Measurements from ENCODE around the gene PTPRG.
"Not testable (repeated sequence)": the region's sequence is repeated elsewhere in the genome, so short reads cannot be mapped to it uniquely, and the experiment has no call there.

PTPRG gene

GRCh38 chr3:61688307-61688984, 127.1 kb downstream of the PTPRG start:
- no peak for DNase-seq

GRCh38 chr3:61690016-61690415, 128.6 kb downstream of the PTPRG start:
- no peak for DNase-seq

GRCh38 chr3:61691466-61691865, 130.1 kb downstream of the PTPRG start:
- no peak for DNase-seq

GRCh38 chr3:61697301-61697700, 135.9 kb downstream of the PTPRG start:
- no peak for DNase-seq

GRCh38 chr3:61698278-61699072, 137.1 kb downstream of the PTPRG start:
- DNase-seq = not testable (repeated sequence)

- no peak for DNase-seq
These were observed 138.3 kb downstream of the PTPRG start for GRCh38 chr3:61699622-61700021.

GRCh38 chr3:61701011-61701410, 139.6 kb downstream of the PTPRG start:
- no peak for DNase-seq

GRCh38 chr3:61702453-61702852, 141.1 kb downstream of the PTPRG start:
- no peak for DNase-seq

- no peak for DNase-seq
These were observed 143.4 kb downstream of the PTPRG start for GRCh38 chr3:61704807-61705206.

GRCh38 chr3:61707492-61707891, 146.1 kb downstream of the PTPRG start:
- no peak for DNase-seq

GRCh38 chr3:61710920-61711319, 149.5 kb downstream of the PTPRG start:
- not testable (repeated sequence) for DNase-seq

GRCh38 chr3:61714225-61714624, 152.9 kb downstream of the PTPRG start:
- no peak for DNase-seq

GRCh38 chr3:61715886-61716527, 154.6 kb downstream of the PTPRG start:
- DNase-seq = no peak

- not testable (repeated sequence) for DNase-seq
These were observed 155.3 kb downstream of the PTPRG start for GRCh38 chr3:61716693-61717092.

- no peak for DNase-seq
These were observed 157.2 kb downstream of the PTPRG start for GRCh38 chr3:61718565-61718964.

GRCh38 chr3:61719278-61719977, 158.1 kb downstream of the PTPRG start:
- no peak for DNase-seq

GRCh38 chr3:61723038-61723437, 161.7 kb downstream of the PTPRG start:
- DNase-seq = no peak

- DNase-seq = no peak
These were observed 162.8 kb downstream of the PTPRG start for GRCh38 chr3:61724183-61724582.

- no peak for DNase-seq
These were observed 163.4 kb downstream of the PTPRG start for GRCh38 chr3:61724801-61725200.

- DNase-seq = no peak
These were observed 164.5 kb downstream of the PTPRG start for GRCh38 chr3:61725851-61726333.

- DNase-seq = no peak
These were observed 166.1 kb downstream of the PTPRG start for GRCh38 chr3:61727435-61727834.

GRCh38 chr3:61729038-61729634, 167.8 kb downstream of the PTPRG start:
- no peak for DNase-seq

GRCh38 chr3:61730056-61730455, 168.7 kb downstream of the PTPRG start:
- no peak for DNase-seq

All from activated naive CD4-positive, alpha-beta T cell treated with Interleukin-2 at 50 U/mL for 16 hours (primary cell).